ENCODE results near the gene MED7. TPM values are rescaled to one million over a fixed set of nuclear protein-coding genes. Genes with fewer than 3 reads are reported as not detected.
A peak's percentile ranks its signal among the peaks of the same experiment; 100 is the strongest.

Gene MED7
- total RNA-seq, 1 donor from 2014 or later = 6.3 TPM

DNA sequence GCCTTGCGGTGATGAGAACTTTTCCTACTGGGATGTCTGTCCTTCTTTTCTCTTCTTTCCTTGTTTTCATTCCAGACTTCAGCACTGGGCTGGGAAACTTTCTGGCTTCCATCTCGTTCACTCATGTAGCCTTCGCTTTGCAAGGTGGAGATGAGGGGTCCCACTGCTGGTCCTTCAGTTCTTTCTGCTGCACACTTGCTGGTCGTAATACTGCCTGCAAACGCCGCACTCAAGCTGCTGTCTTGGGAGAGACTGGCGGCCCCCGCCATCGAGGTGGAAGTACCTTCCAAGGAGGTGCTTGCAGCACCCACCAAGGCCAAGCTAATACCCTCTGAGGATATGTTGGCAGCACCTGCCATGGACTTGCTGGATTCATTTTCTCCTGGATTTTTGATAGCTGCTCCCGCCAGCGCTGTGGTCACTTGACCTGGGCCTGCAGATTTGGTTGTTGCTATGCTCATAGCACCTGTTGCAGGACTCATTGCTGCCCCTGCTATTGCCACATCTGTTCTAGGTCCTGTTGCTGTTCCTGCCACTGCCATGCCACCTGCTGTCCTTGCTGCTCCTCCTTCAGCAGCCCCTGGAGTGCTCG, 20.4 kb upstream of the MED7 start:
- DNase-seq (ENCODE audit: low read depth in 2 of 2) = no peak

DNA sequence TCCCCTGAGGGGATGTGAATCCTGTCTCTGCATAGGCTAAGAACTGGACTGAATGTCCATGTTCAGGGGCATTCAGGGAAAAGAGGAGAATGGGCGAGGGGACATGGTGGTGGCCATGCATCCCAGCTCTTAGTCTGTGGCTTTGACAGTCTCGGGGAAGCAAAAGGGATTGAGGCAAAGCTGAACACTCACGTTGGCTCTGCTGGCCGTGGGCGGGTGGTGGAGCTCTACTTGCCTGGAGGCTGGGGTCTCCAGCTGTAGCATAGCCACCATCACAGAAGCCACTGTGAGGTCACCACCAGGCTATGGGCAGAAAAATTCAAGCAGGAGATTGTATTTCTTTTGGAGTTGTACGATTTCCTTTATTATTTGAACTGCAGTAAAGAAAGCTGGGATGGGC, 19.3 kb upstream of the MED7 start:
- DNase-seq (ENCODE audit: low read depth in 2 of 2) = no peak

DNA sequence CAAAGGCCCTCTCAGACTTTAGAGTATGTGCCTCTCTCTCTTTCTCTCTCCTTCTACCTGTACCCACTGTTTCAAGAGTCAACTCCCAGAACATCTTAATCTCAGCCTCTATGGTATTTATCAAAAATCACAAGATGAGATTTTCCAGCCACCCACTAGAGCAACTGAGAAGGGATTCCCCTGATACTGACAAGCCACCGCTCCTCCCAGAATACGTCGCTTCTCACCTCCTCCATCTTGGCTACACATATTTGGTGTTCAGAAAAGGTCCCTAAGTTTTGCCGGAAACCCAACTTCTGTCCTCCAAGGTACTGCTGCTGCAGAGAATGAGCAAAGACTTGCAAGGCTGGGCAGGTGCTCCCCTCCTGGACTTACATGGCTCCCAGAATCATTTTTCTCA, 17.3 kb upstream of the MED7 start:
- no peak for DNase-seq (ENCODE audit: low read depth in 2 of 2)

DNA sequence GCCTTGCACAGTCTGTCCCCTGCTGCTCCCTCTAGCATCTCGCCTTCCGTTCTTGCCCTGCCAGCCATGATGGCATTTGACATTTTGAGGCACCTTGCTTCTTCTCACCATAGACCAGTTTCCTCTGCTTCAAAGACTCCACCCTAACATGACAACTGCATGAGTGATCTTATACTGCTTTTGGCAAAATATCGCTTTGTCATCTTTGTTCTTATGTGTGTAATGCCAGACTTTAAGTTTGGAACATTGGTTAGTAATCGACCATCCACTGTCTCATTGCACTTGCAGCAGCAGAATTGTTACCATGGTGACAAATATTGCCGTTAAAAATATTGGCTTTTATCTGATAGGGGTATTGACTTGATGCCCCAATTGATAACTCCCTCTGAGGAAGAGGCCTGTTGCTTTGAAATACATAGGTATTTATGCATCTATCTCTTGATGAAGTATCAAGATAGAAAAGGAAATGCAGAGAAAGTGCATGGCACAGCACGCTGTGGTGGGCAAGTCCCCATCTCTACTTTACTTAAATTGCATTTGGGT, 16.6 kb upstream of the MED7 start:
- no peak for DNase-seq (ENCODE audit: low read depth in 2 of 2)

DNA sequence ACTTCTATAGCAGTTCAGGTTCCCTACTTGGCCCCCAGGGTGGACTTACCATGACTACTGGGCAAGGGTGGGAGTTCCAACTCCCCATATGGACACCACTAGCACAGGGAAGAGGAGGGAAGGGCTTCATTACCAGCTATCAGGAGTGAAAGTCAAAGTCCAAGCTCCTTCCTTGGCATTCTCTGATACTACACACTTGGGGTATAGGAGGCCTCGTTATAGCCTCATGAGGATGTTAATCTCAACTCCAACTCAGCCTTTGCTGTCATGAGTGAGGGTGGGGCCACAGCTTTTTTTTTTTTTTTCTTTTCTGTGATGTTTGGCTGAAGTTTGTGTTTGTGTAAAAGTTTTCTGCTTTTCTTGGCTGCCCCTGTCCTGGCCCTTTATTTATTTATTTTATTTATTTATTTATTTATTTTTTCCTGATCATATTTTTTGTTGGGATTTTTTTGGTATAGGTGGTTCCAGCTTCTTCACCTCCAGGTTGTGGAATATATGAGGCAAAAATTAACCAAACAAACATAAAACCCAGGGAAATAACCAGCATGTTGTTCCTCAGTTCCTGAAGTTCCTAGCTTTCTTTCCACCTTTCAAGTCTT, 14.7 kb upstream of the MED7 start:
- DNase-seq (ENCODE audit: low read depth in 2 of 2) = no peak

DNA sequence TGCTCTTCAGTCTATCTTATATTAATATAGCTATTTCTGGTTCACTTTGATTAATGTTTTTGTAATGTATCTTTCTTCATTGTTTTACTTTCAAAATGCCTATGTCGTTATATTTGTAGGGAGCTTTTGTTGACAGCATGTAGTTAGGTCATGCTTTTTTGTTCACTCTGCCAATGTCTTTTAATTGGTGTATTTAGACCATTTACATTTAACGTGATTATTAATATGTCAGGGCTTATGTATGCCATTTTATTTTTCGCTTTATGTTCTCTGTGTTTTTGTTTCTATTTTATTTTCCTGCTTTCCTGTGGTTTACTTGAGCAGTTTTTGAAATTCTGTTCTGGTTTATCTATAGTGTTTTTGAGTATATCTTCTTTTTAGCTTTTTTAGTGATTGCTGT, 12.6 kb upstream of the MED7 start:
- no peak for DNase-seq (ENCODE audit: low read depth in 2 of 2)

DNA sequence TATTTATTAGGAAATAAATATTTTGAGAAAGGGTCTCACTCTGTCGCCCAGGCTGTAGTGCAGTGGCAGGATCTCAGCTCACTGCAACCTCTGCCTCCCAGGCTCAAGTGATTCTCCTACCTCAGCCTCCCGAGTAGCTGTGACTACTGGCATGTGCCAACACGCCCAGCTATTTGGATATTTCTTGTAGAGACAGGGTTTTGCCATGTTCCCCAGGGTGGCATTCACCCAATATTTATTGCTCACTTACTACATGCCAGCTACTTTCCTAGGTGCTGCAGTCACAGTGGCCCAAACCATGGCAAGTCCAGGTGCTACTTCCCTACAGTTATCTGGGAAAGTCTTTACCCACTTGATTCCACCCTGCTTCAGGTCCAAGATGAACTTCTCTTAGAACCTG, 8.3 kb upstream of the MED7 start:
- no peak for DNase-seq (ENCODE audit: low read depth in 2 of 2)

DNA sequence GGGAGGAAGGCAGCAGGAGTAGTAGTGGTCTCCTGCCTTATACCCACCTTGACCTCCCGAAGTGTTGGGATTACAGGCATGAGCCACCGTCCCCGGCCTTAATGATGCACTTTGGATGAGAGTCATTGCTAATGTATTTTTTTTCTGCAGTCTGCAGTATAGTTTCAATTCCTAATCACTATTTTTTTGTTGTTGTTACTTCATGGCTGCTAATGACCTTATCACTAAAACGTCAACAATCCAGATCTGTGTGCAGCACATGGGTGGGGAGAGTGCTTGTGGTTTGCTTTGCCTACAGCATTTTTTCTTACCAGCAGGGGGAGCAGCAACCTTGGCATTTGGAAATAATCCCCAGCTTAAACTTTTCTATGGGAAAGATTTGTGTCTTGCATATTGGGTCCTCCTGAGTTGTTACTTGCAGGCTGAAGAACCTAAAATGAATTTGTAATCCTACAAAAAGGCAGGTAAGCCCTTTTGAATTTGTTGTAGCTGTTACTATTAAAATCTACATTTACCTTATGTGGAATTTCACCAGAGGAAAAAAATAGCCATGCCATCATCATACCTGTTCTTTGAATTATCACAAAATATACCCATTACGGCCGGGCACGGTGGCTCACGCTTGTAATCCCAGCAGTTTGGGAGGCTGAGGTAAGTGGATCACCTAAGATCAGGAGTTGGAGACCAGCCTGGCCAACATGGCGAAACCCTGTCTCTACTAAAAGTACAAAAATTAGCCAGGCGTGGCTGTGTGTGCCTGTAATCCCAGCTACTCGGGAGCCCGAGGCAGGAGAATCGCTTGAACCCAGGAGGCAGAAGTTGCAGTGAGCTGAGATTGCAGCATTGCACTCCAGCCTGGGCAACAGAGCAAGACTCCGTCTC, 6.3 kb upstream of the MED7 start:
- peak; percentile 64 to 72 for DNase-seq (ENCODE audit: low read depth in 2 of 2)

DNA sequence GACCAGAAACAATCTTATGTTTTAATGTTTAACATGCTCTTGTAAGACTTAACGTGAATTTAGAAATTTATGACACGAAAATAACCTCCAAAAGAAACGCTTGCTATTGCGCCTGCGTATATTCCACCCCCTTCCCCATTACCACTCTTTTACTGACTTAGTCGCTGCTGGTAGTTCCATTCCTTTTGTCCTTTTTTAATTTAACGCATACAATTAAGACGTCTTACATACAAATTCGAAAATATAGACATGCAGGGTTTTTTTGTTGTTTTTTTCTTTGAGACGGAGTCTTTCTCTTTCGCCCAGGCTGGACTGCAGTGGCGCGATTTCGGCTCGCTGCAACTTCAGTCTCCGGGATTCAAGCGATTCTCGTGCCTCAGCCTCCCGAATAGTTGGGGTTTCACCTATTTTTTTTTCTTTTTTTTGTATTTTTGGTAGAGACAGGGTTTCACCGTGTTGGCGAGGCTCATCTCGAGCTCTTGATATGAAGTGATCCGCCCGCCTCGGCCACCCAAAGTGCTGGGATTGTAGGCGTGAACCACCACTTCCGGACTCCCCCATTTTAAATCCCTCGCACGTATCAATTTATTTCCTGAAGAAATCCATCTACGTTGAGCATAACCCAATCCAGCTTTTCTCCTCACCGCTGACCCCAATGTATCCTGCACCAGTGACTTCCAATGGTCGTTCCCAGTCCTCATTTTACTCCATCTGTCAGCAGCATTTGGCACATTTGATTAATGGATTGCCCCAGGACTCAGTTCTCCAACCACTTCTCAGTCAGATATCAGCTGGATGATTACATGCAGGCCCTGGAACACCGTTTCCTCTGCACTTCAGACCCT, 684 bp upstream of the MED7 start:
- peak in 1 of 2 donors; percentile 40 for DNase-seq (ENCODE audit: low read depth in 2 of 2)

DNA sequence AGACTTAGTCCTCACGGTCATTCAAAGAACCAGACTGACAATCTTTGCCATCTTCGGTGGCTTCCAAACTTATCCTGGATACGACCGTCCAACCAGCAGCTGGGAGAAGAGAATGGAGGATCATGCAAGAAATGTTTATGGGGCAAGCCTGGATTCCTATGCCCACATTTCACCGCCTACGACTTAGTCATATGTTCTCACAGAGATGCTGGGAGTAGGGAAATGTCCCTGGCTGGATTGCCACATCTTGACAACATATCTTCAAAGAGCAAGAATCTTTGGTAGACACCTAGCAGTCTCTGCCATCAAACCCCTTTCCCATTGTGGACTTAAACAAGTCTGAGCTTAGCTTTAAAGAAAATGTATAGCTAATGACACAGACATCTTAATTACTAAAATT, 5.0 kb downstream of the MED7 start:
- no peak for DNase-seq (ENCODE audit: low read depth in 2 of 2)

DNA sequence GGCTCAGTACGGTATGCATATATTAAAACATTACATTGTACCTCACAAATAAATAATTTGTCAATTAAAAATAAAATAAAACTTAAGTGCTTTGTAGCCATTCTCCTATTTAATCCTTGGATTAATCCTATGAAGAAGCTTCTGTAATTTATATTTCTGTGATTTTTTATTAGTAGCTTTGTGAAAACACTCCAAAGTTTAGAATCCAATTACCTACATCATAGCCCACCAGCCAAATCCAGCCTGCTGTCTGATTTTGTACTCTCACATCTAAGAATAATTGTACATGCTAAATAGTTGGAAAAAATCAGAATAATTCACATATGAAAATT, 10.4 kb downstream of the MED7 start:
- no peak for DNase-seq (ENCODE audit: low read depth in 2 of 2)

DNA sequence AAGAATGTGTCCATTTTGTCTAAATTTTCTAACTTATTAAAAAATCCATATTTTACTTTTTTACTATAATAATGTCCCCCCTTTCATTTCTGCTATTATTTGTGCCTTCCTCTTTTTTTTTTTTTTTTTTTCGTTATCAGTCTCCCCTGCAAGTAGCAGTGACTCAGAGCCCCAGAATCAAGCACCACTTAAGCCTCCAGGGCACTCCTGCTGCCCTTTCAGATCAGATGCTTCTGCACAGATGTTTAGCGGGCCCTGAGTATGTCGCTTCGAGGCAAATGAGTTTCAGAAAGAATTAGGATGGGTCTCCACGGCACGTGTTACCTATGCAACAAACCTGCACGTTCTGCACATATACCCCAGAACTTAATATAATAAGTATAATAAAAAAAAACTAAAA, 11.7 kb downstream of the MED7 start:
- DNase-seq (ENCODE audit: low read depth in 2 of 2) = no peak

DNA sequence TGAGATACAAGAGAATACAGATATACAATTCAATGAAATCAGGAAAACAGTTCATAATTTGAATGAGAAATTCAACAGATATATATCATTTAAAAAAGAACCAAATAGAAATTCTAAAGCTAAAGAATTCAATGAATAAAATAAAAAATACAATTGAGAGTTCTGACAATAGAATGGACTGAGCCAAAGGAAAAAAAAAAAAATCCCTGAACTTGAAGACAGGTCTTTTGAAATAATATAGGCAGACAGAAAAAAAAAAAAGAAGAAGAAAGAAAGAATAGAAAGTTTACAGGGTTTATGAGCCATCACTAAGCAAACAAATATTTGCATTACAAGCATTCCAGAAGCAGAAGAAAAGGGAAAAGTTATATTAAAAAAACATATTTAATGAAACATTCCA, 21.0 kb downstream of the MED7 start:
- no peak for DNase-seq (ENCODE audit: low read depth in 2 of 2)

DNA sequence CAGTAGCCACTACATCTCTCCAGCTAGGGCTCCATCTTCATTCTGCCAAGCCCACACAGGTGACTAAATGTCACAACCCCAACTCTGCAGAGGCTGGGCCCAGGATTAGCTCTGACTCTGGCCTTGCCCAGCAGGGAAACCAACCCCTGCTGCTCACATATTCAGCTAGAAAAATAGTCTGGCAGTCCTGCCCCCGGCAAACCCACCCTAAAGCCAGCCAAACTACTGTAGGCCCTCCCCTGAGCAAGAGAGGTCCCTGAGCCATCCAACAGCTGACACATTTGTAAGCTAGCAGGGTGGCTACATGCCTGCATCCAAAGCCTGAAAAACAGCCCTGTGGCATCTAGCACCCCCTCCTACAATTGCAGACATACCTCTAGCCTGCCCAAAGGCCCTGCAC, 22.6 kb downstream of the MED7 start:
- no peak for DNase-seq (ENCODE audit: low read depth in 2 of 2)

DNA sequence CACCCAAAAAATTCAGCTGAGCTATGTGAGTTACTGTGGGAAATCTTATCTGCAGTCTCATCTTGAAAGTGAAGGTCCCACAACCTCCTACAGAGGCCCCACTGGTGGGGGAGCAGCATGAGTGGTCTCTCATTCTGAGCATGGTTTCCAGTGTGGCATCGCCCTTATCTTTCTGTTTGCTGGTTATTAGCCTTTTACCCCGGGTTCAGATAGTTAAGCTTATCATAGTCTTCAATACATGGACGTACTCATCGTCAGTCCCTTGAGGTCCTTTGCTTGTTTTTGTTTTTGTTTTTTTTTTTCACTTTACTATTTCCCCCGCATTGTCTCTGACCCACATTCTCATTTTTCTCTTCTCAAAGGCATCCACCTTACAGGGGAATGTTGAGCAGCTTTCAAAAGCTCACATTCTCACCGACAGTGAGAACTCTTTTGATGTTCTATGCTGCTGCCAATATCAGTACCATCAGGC, 26.1 kb downstream of the MED7 start:
- no peak for DNase-seq (ENCODE audit: low read depth in 2 of 2)

DNA sequence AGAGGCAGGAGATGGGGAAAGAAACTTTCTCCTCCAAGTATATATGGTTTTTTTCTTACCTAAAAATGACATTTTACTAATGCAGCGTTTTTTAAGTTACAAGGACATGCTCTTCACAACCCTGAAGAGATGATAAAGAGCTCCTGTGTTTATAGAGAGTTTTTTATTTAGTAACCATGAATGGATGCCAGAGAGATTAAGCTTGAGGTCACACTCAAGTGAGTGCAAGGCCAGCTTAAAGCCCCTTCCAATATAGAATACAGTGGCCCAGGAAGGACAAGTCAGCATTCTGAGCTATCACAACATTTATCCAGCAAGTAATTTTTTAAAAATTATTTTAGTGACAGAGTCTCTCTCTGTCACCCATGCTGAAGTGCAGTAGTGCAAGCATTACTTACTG, 27.2 kb downstream of the MED7 start:
- no peak for DNase-seq (ENCODE audit: low read depth in 2 of 2)

DNA sequence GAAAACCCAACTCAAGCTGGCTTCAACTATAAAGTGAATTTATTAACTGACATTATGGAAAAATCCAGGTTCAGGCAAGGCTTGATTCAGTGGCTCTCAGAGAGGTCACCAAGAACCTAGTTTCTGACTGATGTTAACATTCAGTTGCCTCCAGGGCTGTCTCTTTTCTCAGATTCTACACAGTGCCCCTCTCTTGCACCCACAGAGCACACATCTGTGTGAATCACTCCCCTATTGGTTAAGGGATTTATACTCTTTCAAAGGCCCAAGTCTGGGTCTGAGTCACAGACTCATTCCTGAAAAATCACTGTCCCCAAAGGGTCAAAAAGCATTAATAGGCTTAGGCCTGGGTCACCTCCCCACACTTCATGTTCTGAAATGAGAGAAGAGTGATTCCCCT, 27.7 kb downstream of the MED7 start:
- DNase-seq (ENCODE audit: low read depth in 2 of 2) = no peak

DNA sequence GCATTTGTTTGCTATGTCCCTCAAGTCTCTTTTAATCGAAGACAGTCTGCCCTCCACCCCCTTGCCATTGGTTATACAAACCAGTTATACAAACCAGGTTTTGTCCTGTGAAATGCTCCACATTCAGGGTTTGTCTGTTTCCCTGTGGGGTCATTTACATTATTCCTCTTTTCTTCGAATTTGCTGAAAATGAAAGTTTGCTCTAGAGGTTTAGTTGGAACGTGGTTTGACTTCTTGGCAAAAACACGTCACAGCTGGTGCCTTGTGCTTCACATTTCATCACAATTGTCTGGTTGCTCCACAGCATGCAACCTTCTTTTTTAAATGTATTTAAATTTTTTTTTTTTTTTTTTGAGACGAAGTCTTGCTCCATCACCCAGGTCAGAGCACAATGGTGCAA, 29.7 kb downstream of the MED7 start:
- DNase-seq (ENCODE audit: low read depth in 2 of 2) = no peak

DNA sequence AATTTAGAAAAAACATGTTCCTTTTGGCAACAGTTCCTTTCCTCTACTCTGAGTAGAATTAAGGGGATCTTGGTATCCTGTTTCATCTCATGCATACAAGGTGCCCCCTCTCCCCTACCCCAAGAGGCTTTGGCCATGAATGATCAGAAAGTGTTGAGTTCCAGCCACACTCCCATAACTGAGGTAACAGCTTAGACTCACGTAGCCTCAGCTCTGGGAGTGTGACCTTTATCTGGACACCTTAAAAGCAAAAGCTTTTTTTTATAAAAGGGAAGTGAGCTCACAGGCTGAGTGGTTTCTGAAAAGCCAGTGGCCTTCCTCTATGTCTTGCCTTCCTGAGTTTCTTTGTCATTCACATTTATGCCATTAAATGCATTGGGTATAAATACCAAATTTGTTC, 32.9 kb downstream of the MED7 start:
- DNase-seq (ENCODE audit: low read depth in 2 of 2) = no peak

DNA sequence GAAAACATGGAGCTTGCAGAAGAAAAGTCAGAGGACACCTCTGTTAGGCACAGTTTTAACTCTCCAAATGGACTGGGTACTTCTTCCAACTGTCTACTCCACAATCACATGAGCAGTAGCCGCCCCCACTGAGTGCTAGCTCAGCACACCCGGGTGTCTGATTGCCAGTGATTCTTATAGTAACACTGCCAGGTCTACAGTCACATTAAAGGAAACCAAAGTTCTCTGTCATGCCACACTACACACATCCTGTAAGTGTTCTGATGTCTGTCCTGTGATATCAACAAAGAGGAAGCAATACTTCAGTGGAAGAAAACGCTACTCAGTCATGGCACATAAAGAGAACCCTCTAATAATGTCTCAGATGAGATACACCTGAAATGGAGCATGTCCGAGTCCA, 33.7 kb downstream of the MED7 start, which contains the start of gene HAVCR2:
TSS of gene HAVCR2 (minus strand) at position 69 of the 400 bp plus-strand sequence. CDS start at position 8, 61 bp downstream.
- no peak for DNase-seq (ENCODE audit: low read depth in 2 of 2)

DNA sequence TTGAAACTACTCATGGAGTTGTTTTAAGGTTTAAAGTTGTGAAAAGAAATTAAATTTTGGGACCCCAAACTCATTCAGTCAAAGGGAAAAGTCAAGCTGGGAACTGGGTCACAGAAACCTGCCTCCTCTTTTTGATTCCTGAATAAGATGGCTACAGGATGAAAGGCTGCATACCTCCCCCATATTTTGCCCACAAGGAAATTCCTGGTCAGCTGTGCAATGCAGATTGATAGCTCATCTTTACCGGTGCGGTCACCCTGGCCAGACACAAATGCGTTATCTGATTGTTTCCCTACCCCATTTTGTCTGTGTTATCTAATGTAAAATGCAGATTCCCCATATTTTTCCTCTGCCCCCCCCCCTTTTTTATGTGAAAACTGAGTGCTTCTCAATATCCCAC, 35.2 kb downstream of the MED7 start:
- DNase-seq (ENCODE audit: low read depth in 2 of 2) = no peak

Measured in lung microvascular endothelial cell (primary cell).